B cell (primary cell): ENCODE measurements around the gene ARHGAP36. TPM values are rescaled to one million over a fixed set of nuclear protein-coding genes. Genes with fewer than 3 reads are reported as not detected.

Experiments used
- ATAC-seq: fragments of 200-7000 bp; cut with Tn5 transposase; one replicate; pipeline ENCODE4 v1.10.0; 2021; ENCODE audit warnings: low read depth, mild to moderate bottlenecking, moderate number of reproducible peaks, moderate library complexity
- CTCF ChIA-PET: fragments of 350-600 bp; sonication (Branson Sonifier 250); formaldehyde crosslinking; loops from one replicate; lab custom pipeline; 2021; ENCODE audit warnings: antibody characterized with exemption, inconsistent platforms; lab: Charles Lee
- POLR2A ChIA-PET: fragments of 350-600 bp; sonication (Branson Sonifier 250); formaldehyde crosslinking; loops from one replicate; lab custom pipeline; 2021; ENCODE audit warnings: antibody characterized with exemption; lab: Charles Lee
- DNase-seq: peaks from one replicate; pipeline ENCODE4 v3.0.0; 2013
- H2AFZ ChIP-seq: 2 replicates; pipeline ENCODE4 v1.6.1; 2012; ENCODE audit warnings: mild to moderate bottlenecking, low read depth, low read length; ENCODE audit not compliant: insufficient read depth, poor library complexity, severe bottlenecking
- H3K27ac ChIP-seq, 2 donors: 1 replicate in 1 of 2; 2 replicates in 1 of 2; pipeline ENCODE4 v1.5.1; 2012 to 2013; ENCODE audit warnings: low read length in 2 of 2, mild to moderate bottlenecking in 2 of 2, moderate library complexity in 1 of 2
- H3K27me3 ChIP-seq, 4 experiments: fragments of 200-600 bp in 1 of 4; sonication (generic) in 1 of 4; replicated peaks in 1 of 4; 1 replicate in 2 of 4; 2 replicates in 2 of 4; pipeline versions ENCODE4 v1.6.1 to v1.7.0; 2013 to 2016; ENCODE audit warnings: low read length in 3 of 4, mild to moderate bottlenecking in 2 of 4, mixed read lengths in 1 of 4, moderate library complexity in 1 of 4; ENCODE audit not compliant: insufficient read depth in 4 of 4, control insufficient read depth in 3 of 4; ENCODE audit errors: control extremely low read depth in 1 of 4
- H3K36me3 ChIP-seq, 2 experiments: replicated peaks in 1 of 2; 1 replicate in 1 of 2; 2 replicates in 1 of 2; pipeline versions ENCODE4 v1.6.1 to v1.7.1; 2013; ENCODE audit warnings: low read length in 1 of 2; ENCODE audit not compliant: insufficient read depth in 2 of 2, control insufficient read depth in 1 of 2; ENCODE audit errors: control extremely low read depth in 1 of 2, extremely low read depth in 1 of 2
- H3K4me1 ChIP-seq, 2 donors: fragments of 200-600 bp in 1 of 2; sonication (generic) in 1 of 2; 1 replicate in 1 of 2; 2 replicates in 1 of 2; pipeline versions ENCODE4 v1.5.1 to v1.6.1; 2013 to 2017; ENCODE audit warnings: low read length in 2 of 2; ENCODE audit not compliant: control insufficient read depth in 2 of 2, insufficient read depth in 2 of 2
- H3K4me2 ChIP-seq: replicated peaks from 2 replicates; pipeline ENCODE3; 2012; ENCODE audit warnings: mild to moderate bottlenecking, low read depth, low read length; ENCODE audit not compliant: poor library complexity, severe bottlenecking
- H3K4me3 ChIP-seq, 5 experiments: fragments of 200-600 bp in 1 of 5; sonication (generic) in 1 of 5; 1 replicate in 3 of 5; 2 replicates in 2 of 5; pipeline versions ENCODE4 v1.5.1 to v1.7.0; 2011 to 2016; ENCODE audit warnings: low read length in 4 of 5, mild to moderate bottlenecking in 4 of 5, low read depth in 2 of 5, control low read depth in 1 of 5, moderate library complexity in 1 of 5; ENCODE audit not compliant: insufficient read depth in 1 of 5; ENCODE audit errors: control extremely low read depth in 1 of 5, extremely low read depth in 1 of 5
- H3K79me2 ChIP-seq: fragments of 200-600 bp; sonication (generic); one replicate; pipeline ENCODE4 v1.6.0; 2016; ENCODE audit warnings: low read length; ENCODE audit not compliant: control insufficient read depth, insufficient read depth
- H3K9ac ChIP-seq: fragments of 200-600 bp; sonication (generic); 2 replicates; pipeline ENCODE4 v1.6.1; 2017; ENCODE audit warnings: mild to moderate bottlenecking, low read length, moderate library complexity
- H3K9me3 ChIP-seq, 3 donors: one replicate each; pipeline versions ENCODE4 v1.6.1 to v1.7.1; 2013; ENCODE audit warnings: low read length in 2 of 3; ENCODE audit not compliant: control insufficient read depth in 2 of 3, insufficient read depth in 1 of 3; ENCODE audit errors: control extremely low read depth in 1 of 3
- H4K20me1 ChIP-seq: 2 replicates; pipeline ENCODE4 v1.6.0; 2012; ENCODE audit warnings: mild to moderate bottlenecking, low read length; ENCODE audit not compliant: insufficient read depth, control insufficient read depth, poor library complexity, severe bottlenecking
- H3K27ac Mint-ChIP-seq: one replicate; pipeline ENCODE4 v1.8.0; 2021; ENCODE audit warnings: mixed read lengths
- H3K27me3 Mint-ChIP-seq: one replicate; pipeline ENCODE4 v1.8.0; 2021; ENCODE audit warnings: mixed read lengths
- H3K4me1 Mint-ChIP-seq: one replicate; pipeline ENCODE4 v1.8.0; 2021; ENCODE audit warnings: mixed read lengths
- H3K4me3 Mint-ChIP-seq: one replicate; pipeline ENCODE4 v1.8.0; 2021; ENCODE audit warnings: mixed read lengths
- H3K9me3 Mint-ChIP-seq: one replicate; pipeline ENCODE4 v1.8.0; 2022; ENCODE audit warnings: mixed read lengths; ENCODE audit not compliant: insufficient read depth
- EZH2 ChIP-seq: IDR thresholded peaks from 2 replicates; pipeline ENCODE4 v1.6.1; 2012; ENCODE audit warnings: borderline replicate concordance, low read depth, mild to moderate bottlenecking, moderate library complexity, low read length; ENCODE audit not compliant: insufficient read depth, poor library complexity, severe bottlenecking
- WGBS: methylation state at CpG from one replicate; pipeline ENCODE4 v1.1.5; 2013; ENCODE audit warnings: missing lambda C conversion rate; ENCODE audit not compliant: insufficient coverage; 5-methylcytosine and 5-hydroxymethylcytosine counted together
- intact Hi-C: fragments of 100-400 bp; cut with micrococcal nuclease; formaldehyde crosslinking; loops from one replicate; pipeline ENCODE4 v1.10.0; 2022
- polyA plus RNA-seq: library from polyadenylated mRNA; depleted of rRNA; stranded (reverse); fragments of >200 nt; gene quantifications from 2 replicates; pipeline ENCODE4 v1.2.3, GENCODE V29; 2012
- total RNA-seq, 2 donors: library from RNA; stranded (reverse); fragments of 120-200 nt in 1 of 2; gene quantifications; 1 replicate in 1 of 2; 2 replicates in 1 of 2; pipeline versions ENCODE4 v1.2.3 to v1.2.4, GENCODE V29; 2013 to 2022
- TF ChIP-seq, protein P1 (sequence below): fragments of 200-600 bp; IDR thresholded peaks from one replicate; pipeline ENCODE4 v1.8.0; 2022; ENCODE audit warnings: antibody characterized with exemption, mild to moderate bottlenecking

Gene ARHGAP36
- total and polyA plus RNA-seq, 2 donors (not counting 1 experiment from before 2014, with no cell fraction given), result not detected

DNA sequence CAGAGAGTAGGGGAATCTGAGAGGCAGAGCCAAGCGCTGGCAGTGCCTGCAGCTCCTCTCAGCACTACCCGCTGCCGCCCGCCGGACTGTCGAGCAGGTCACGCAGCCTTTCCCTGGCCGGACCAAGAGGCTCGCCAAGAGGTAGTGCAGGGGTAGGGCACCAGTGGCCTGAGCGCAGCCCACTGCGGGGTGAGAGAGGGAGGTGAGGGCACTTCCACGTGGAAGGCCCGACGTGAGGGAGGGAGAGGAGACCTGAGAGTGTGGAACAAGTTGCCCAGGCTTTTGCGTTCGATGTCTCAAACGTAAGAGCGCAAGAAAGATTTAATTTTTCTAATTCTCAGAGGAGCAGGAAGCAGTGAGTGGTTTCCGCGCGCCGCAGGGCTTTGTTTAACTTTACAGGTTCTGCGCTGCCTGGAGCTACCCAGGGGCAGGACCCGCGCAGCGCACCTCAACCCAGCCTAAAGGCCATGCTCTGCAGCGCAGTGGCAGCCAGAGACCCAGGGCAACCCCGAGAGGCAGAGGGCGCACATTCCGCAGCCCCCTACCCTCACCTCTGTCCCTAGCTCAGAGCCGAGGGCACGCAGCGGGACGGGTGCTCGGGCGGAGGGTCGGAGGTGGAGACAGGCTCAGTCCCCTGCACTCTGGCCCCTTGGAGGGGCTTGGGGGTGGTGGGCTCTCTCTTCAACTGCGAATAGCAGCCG lies 14.9 kb downstream of the ARHGAP36 start:
- Histone ChIP-seq H3K27ac (no peak overlapping the region), H3K4me3 (no peak overlapping the region), H3K36me3 (no peaks in the 10 kb centered on the region), H3K4me1 (no peaks in the 10 kb centered on the region), H3K9me3 (peaks cover 0 to 4% (median 0%) of the 10 kb centered on the region in 3 donors), H3K79me2 (no peaks in the 10 kb centered on the region), H2AFZ (no peak overlapping the region), H3K27me3 (peaks cover 0 to 12% (median 3%) of the 10 kb centered on the region in 4 experiments), H3K4me2 (no peak overlapping the region), H3K9ac (no peak overlapping the region), H4K20me1 (no peaks in the 10 kb centered on the region)
- no peak for TF ChIP-seq EZH2
- TF ChIP-seq, protein P1, sequence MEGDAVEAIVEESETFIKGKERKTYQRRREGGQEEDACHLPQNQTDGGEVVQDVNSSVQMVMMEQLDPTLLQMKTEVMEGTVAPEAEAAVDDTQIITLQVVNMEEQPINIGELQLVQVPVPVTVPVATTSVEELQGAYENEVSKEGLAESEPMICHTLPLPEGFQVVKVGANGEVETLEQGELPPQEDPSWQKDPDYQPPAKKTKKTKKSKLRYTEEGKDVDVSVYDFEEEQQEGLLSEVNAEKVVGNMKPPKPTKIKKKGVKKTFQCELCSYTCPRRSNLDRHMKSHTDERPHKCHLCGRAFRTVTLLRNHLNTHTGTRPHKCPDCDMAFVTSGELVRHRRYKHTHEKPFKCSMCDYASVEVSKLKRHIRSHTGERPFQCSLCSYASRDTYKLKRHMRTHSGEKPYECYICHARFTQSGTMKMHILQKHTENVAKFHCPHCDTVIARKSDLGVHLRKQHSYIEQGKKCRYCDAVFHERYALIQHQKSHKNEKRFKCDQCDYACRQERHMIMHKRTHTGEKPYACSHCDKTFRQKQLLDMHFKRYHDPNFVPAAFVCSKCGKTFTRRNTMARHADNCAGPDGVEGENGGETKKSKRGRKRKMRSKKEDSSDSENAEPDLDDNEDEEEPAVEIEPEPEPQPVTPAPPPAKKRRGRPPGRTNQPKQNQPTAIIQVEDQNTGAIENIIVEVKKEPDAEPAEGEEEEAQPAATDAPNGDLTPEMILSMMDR, result no peak
- H3K27ac Mint-ChIP-seq, result no peak overlapping the region
- no peaks in the 10 kb centered on the region for H3K4me1 Mint-ChIP-seq
- 8% methylated on average over 23 of the region's 39 CpGs for WGBS
- POLR2A ChIA-PET, result no interaction called here
- CTCF ChIA-PET, result no interaction called here
- intact Hi-C loops, result no loop called here
- no peak for DNase-seq
- no peaks in the 10 kb centered on the region for H3K9me3 Mint-ChIP-seq
- H3K4me3 Mint-ChIP-seq, result no peak overlapping the region
- no peak for ATAC-seq
- peaks cover 31% of the 10 kb centered on the region for H3K27me3 Mint-ChIP-seq

DNA sequence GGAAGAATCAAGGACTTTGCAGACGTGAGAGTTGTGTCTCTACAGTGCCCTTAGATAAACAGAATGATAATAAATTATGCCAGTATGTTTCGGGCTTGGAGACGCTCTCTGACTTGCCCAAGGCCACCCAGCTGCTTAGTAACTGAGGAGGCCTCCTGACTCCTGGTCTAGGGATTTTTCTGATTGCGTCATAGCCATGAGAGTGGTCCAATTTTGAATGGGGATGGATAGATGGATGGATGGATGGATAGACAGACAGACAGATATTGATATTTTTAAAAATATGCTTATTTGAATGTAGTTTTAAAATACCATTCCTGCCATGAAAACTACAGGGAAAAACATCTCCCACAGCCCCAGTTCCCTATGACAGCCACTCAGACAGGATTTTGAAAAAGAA lies 15.5 kb downstream of the ARHGAP36 start:
- TF ChIP-seq, protein P1, result no peak
- TF ChIP-seq EZH2, result no peak
- Histone ChIP-seq H3K27me3 (peaks cover 0 to 9% (median 3%) of the 10 kb centered on the region in 4 experiments), H3K79me2 (no peaks in the 10 kb centered on the region), H3K27ac (no peak overlapping the region), H4K20me1 (no peaks in the 10 kb centered on the region), H3K4me1 (no peaks in the 10 kb centered on the region), H3K4me2 (no peak overlapping the region), H3K36me3 (no peaks in the 10 kb centered on the region), H3K9me3 (no peaks in the 10 kb centered on the region), H2AFZ (no peak overlapping the region), H3K9ac (no peak overlapping the region), H3K4me3 (no peak overlapping the region)
- Mint-ChIP-seq H3K27me3 (peaks cover 32% of the 10 kb centered on the region), H3K27ac (no peak overlapping the region), H3K9me3 (no peaks in the 10 kb centered on the region), H3K4me3 (no peak overlapping the region), H3K4me1 (no peaks in the 10 kb centered on the region)
- no CpG with 5 or more reads among the region's 4 CpGs for WGBS
- intact Hi-C loops, result no loop called here
- ATAC-seq (no peak), DNase-seq (no peak)
- POLR2A ChIA-PET, result no interaction called here
- CTCF ChIA-PET, result no interaction called here
